ENCODE results near the gene SYNGR1. TPM values are rescaled to one million over a fixed set of nuclear protein-coding genes. Genes with fewer than 3 reads are reported as not detected.

Gene SYNGR1
- total RNA-seq, 2 donors from 2014 or later, result 29.4 to 29.5 TPM

DNA sequence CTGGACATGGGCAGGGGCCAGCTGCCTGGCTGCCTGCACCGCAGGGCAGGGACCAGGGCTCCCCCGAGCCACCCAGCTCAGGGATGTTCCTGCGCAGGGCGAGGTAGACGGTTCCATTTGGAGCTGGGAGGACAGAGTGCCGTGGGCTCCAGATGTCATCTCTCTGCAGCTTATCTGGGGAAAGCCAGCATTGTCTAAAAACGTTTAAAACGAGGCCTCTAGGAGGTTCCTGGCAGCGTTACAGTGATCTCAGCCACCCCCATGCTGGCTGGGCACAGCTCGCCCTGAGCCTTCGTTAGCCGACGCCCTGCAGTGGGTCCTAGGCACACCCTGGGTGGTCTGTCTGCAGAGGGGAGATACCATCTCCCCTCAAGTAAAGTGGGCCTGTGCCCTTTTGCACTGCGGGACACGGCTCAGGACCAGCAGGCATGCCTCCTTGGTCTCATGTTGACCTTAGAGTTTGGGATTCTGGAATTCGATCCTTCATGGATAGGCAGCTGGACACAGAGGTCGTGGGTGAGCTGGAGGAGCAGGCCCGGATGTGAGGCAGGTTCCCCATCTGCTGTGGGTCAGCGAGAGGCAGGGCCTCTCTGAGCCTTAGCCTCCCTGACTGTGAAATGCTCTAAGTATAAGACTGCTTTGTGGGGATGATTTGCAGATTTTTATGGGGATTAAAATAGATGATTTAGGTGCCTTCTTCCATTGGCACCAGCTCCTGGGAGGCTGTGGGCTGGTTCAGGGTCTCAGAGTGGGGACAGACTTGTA is 14.1 kb downstream of the SYNGR1 start:
- Histone ChIP-seq H3K36me3 (no peaks in the 10 kb centered on the region), H3K27ac (no peak overlapping the region), H3K4me3 (no peak overlapping the region), H3K9me3 (no peaks in the 10 kb centered on the region), H3K4me1 (peaks cover 0 to 38% of the 10 kb centered on the region in 2 donors), H3K27me3 (no peaks in the 10 kb centered on the region)
- TF ChIP-seq, protein P1, sequence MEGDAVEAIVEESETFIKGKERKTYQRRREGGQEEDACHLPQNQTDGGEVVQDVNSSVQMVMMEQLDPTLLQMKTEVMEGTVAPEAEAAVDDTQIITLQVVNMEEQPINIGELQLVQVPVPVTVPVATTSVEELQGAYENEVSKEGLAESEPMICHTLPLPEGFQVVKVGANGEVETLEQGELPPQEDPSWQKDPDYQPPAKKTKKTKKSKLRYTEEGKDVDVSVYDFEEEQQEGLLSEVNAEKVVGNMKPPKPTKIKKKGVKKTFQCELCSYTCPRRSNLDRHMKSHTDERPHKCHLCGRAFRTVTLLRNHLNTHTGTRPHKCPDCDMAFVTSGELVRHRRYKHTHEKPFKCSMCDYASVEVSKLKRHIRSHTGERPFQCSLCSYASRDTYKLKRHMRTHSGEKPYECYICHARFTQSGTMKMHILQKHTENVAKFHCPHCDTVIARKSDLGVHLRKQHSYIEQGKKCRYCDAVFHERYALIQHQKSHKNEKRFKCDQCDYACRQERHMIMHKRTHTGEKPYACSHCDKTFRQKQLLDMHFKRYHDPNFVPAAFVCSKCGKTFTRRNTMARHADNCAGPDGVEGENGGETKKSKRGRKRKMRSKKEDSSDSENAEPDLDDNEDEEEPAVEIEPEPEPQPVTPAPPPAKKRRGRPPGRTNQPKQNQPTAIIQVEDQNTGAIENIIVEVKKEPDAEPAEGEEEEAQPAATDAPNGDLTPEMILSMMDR (IDR thresholded peaks at IDR 0.05), result no peak
- DNase-seq (ENCODE audit: low spot score), result no peak

DNA sequence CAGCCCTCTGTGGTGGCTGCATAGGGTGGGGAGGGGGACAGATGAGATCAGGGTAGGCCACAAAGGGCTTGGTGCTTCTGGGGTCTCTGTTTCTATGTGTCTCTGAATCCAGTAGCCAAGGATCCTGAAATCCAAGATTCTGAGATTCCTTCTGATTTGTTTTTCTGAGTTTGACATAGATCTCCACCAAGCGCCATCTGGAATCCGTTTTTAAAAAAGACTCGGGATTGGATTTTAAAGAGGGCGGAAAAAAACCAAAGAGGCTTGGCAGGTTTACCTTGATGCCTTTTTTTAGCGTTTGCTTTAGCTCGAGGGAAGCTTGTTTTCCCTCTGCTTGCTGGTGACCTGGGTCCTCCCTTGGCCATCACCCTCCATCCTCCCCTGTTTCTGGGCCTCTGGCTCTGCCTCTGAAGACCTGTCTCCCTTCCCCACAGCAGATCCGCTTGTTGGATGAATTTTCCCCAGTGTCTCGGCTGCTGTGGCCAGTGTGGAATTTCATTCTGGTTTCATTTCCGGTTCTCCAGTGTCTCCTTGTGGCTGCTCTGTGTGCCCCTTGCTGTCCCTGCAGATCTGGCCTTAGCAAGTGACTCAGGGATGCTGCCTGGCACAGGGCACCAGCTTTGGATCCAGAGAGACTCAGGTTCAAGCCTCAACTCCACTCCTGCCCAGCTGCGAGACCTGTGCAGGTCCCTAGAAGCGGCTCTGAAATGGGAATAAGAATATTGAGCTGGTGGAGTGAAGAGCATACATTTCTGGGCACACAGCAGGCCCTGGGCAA is 15.1 kb downstream of the SYNGR1 start:
- Histone ChIP-seq H3K4me1 (peaks cover 0 to 38% of the 10 kb centered on the region in 2 donors), H3K27me3 (no peaks in the 10 kb centered on the region), H3K4me3 (no peak overlapping the region), H3K36me3 (no peaks in the 10 kb centered on the region), H3K27ac (no peak overlapping the region), H3K9me3 (no peaks in the 10 kb centered on the region)
- TF ChIP-seq, protein P1 (IDR thresholded peaks at IDR 0.05), result no peak
- no peak for DNase-seq (ENCODE audit: low spot score)

DNA sequence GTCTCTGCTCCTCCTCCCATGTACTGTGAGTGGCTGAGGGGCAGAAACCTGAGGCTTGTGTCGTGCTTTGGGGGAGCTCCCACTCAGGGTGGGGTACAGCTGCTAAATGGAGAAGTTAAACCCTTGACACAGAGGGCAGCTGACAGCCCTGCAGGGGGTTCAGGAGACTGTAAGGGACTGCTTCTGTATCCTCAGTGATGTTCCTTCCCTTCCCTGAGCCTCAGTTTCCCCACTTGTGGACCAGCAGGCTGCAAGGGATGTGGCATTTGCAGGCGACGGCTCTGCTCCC is 15.6 kb downstream of the SYNGR1 start:
- no peaks in the 10 kb centered on the region for H3K36me3 ChIP-seq
- H3K27ac ChIP-seq, result no peak overlapping the region
- H3K4me1 ChIP-seq, result peaks cover 0 to 38% of the 10 kb centered on the region in 2 donors
- no peak for DNase-seq (ENCODE audit: low spot score)
- H3K9me3 ChIP-seq, result no peaks in the 10 kb centered on the region
- H3K27me3 ChIP-seq, result no peaks in the 10 kb centered on the region
- TF ChIP-seq, protein P1 (IDR thresholded peaks at IDR 0.05), result no peak
- no peak overlapping the region for H3K4me3 ChIP-seq

DNA sequence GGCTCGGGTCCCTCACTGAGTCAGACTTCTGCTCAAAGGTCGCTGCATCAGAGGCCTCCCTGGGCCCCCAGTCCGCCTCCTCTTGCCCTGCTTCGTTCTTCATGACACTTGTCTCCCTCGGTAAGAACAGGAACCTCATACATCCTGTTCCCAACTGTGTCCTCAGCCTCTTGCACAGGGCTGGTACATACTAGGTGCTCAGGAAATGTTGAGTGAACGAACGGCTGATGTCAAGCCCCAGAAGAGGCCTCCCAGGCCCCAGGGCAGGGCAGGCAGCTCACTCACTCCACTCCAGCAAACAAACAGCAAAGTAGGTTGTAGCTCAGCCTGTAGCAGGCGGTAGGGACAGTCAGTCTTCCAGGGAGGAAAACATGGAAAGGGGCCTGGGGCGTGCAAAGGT is 17.2 kb downstream of the SYNGR1 start:
- Histone ChIP-seq H3K9me3 (peaks cover 0 to 6% of the 10 kb centered on the region in 2 donors), H3K27me3 (no peaks in the 10 kb centered on the region), H3K27ac (no peak overlapping the region), H3K4me3 (no peak overlapping the region), H3K4me1 (peaks cover 0 to 37% of the 10 kb centered on the region in 2 donors), H3K36me3 (no peaks in the 10 kb centered on the region)
- TF ChIP-seq, protein P1 (IDR thresholded peaks at IDR 0.05), result no peak
- no peak for DNase-seq (ENCODE audit: low spot score)

DNA sequence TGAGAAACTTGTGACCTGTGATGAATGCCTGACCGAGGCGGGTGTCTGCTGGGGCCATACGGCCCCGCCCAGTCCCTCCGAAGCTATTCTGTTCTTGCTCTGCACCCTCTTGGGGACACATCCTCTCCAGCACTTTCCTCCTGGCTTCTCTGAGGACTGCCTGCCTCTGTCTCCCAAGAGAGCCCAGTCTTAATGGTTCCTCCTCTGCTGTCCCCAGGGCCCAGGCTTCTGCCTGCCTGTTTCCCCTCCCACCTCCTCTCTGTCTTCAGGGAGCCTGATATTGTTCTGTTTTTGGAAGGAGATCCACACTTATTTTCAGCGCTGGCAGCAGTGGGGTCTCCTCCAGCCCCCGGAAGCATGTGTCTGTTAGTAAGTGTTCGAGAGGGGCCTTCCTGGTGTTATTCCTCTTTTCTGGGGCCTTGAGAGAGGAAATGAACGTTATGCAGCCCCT is 18.7 kb downstream of the SYNGR1 start:
- no peak for DNase-seq (ENCODE audit: low spot score)
- Histone ChIP-seq H3K4me3 (no peak overlapping the region), H3K27ac (no peak overlapping the region), H3K9me3 (peaks cover 0 to 6% of the 10 kb centered on the region in 2 donors), H3K36me3 (no peaks in the 10 kb centered on the region), H3K4me1 (peaks cover 0 to 25% of the 10 kb centered on the region in 2 donors), H3K27me3 (no peaks in the 10 kb centered on the region)
- TF ChIP-seq, protein P1 (IDR thresholded peaks at IDR 0.05), result no peak

Data from right atrium auricular region (tissue), 2 donors.